ENCODE data around the gene MRPL12.

MRPL12 gene

GRCh38 chr17:81717766-81718089, 14.6 kb downstream of the MRPL12 start:
- peaks cover 14 to 15% of the 10 kb centered on the region in 2 experiments for H3K4me1 ChIP-seq (ENCODE audit: control insufficient read depth in 1 of 2, insufficient read depth in 2 of 2, low read length in 2 of 2)
- no peak overlapping the region for H3K4me2 ChIP-seq (ENCODE audit: low read length)
- no peak overlapping the region for H2AK5ac ChIP-seq (ENCODE audit: low read length)
- H4K12ac ChIP-seq (ENCODE audit: low read depth, low read length): no peak overlapping the region
- no peak overlapping the region for H2BK120ac ChIP-seq (ENCODE audit: insufficient read depth, low read length, poor library complexity)
- no peak overlapping the region for H4K8ac ChIP-seq (ENCODE audit: low read depth, low read length)
- peaks cover 13 to 21% of the 10 kb centered on the region in 2 experiments for H3K36me3 ChIP-seq (ENCODE audit: control insufficient read depth in 1 of 2, insufficient read depth in 2 of 2, low read length in 2 of 2)
- H2BK5ac ChIP-seq (ENCODE audit: low read depth, low read length, poor library complexity): no peak overlapping the region
- no peak overlapping the region for H4K91ac ChIP-seq (ENCODE audit: low read depth, low read length)
- no peak overlapping the region for H3K14ac ChIP-seq (ENCODE audit: low read length)
- H3K27me3 ChIP-seq (ENCODE audit: insufficient read depth, low read length): no peaks in the 10 kb centered on the region
- H3K79me1 ChIP-seq (ENCODE audit: low read length): no peaks in the 10 kb centered on the region
- H3K9ac ChIP-seq (ENCODE audit: low read length): no peak overlapping the region
- no peak overlapping the region for H2AFZ ChIP-seq (ENCODE audit: insufficient read depth, low read length, poor library complexity)
- no CpG with 5 or more reads among the region's 9 CpGs for WGBS (ENCODE audit: extremely low coverage, insufficient coverage, insufficient read length)
- H2BK12ac ChIP-seq (ENCODE audit: low read length): no peak overlapping the region
- peaks cover 2% of the 10 kb centered on the region for H3K79me2 ChIP-seq (ENCODE audit: control insufficient read depth, insufficient read depth, low read length, poor library complexity)
- no peaks in the 10 kb centered on the region for H3K9me3 ChIP-seq (ENCODE audit: insufficient read depth, low read depth, low read length)
- H3K4ac ChIP-seq (ENCODE audit: low read depth, low read length): no peak overlapping the region
- H3K27ac ChIP-seq (ENCODE audit: low read depth, low read length): no peak overlapping the region
- H3K23ac ChIP-seq (ENCODE audit: low read length): no peak overlapping the region
- H3K4me3 ChIP-seq (ENCODE audit: low read depth, low read length): no peak overlapping the region
- H3K18ac ChIP-seq (ENCODE audit: low read length): no peak overlapping the region
- DNase-seq: no peak

GRCh38 chr17:81719410-81720266, 16.5 kb downstream of the MRPL12 start:
- Histone ChIP-seq H4K91ac (ENCODE audit: low read depth, low read length) (no peak overlapping the region), H2BK120ac (ENCODE audit: insufficient read depth, low read length, poor library complexity) (no peak overlapping the region), H3K23ac (ENCODE audit: low read length) (no peak overlapping the region), H3K4ac (ENCODE audit: low read depth, low read length) (no peak overlapping the region), H2AK5ac (ENCODE audit: low read length) (no peak overlapping the region), H3K27ac (ENCODE audit: low read depth, low read length) (no peak overlapping the region), H3K4me1 (ENCODE audit: control insufficient read depth in 1 of 2, insufficient read depth in 2 of 2, low read length in 2 of 2) (peaks cover 4% of the 10 kb centered on the region in 2 experiments), H2AFZ (ENCODE audit: insufficient read depth, low read length, poor library complexity) (no peak overlapping the region), H3K9ac (ENCODE audit: low read length) (no peak overlapping the region), H3K14ac (ENCODE audit: low read length) (no peak overlapping the region), H3K18ac (ENCODE audit: low read length) (no peak overlapping the region), H2BK5ac (ENCODE audit: low read depth, low read length, poor library complexity) (no peak overlapping the region), H2BK12ac (ENCODE audit: low read length) (no peak overlapping the region), H4K12ac (ENCODE audit: low read depth, low read length) (no peak overlapping the region), H3K27me3 (ENCODE audit: insufficient read depth, low read length) (no peaks in the 10 kb centered on the region), H3K9me3 (ENCODE audit: insufficient read depth, low read depth, low read length) (no peaks in the 10 kb centered on the region), H3K79me2 (ENCODE audit: control insufficient read depth, insufficient read depth, low read length, poor library complexity) (no peaks in the 10 kb centered on the region), H3K4me2 (ENCODE audit: low read length) (no peak overlapping the region), H3K79me1 (ENCODE audit: low read length) (no peaks in the 10 kb centered on the region), H3K4me3 (ENCODE audit: low read depth, low read length) (no peak overlapping the region), H3K36me3 (ENCODE audit: control insufficient read depth in 1 of 2, insufficient read depth in 2 of 2, low read length in 2 of 2) (peaks cover 13 to 21% of the 10 kb centered on the region in 2 experiments), H4K8ac (ENCODE audit: low read depth, low read length) (no peak overlapping the region)
- DNase-seq: no peak
- no CpG with 5 or more reads among the region's 33 CpGs for WGBS (ENCODE audit: extremely low coverage, insufficient coverage, insufficient read length)

GRCh38 chr17:81720267-81721071, 17.3 kb downstream of the MRPL12 start:
- DNase-seq: no peak
- Histone ChIP-seq H3K9ac (ENCODE audit: low read length) (no peak overlapping the region), H3K79me2 (ENCODE audit: control insufficient read depth, insufficient read depth, low read length, poor library complexity) (no peaks in the 10 kb centered on the region), H4K12ac (ENCODE audit: low read depth, low read length) (no peak overlapping the region), H3K23ac (ENCODE audit: low read length) (no peak overlapping the region), H2AFZ (ENCODE audit: insufficient read depth, low read length, poor library complexity) (no peak overlapping the region), H3K4me3 (ENCODE audit: low read depth, low read length) (no peak overlapping the region), H3K14ac (ENCODE audit: low read length) (no peak overlapping the region), H3K4me1 (ENCODE audit: control insufficient read depth in 1 of 2, insufficient read depth in 2 of 2, low read length in 2 of 2) (peaks cover 4% of the 10 kb centered on the region in 2 experiments), H2BK5ac (ENCODE audit: low read depth, low read length, poor library complexity) (no peak overlapping the region), H4K91ac (ENCODE audit: low read depth, low read length) (no peak overlapping the region), H2AK5ac (ENCODE audit: low read length) (no peak overlapping the region), H3K27ac (ENCODE audit: low read depth, low read length) (no peak overlapping the region), H3K36me3 (ENCODE audit: control insufficient read depth in 1 of 2, insufficient read depth in 2 of 2, low read length in 2 of 2) (peaks cover 13 to 18% of the 10 kb centered on the region in 2 experiments), H3K4ac (ENCODE audit: low read depth, low read length) (no peak overlapping the region), H3K18ac (ENCODE audit: low read length) (no peak overlapping the region), H4K8ac (ENCODE audit: low read depth, low read length) (no peak overlapping the region), H3K79me1 (ENCODE audit: low read length) (no peaks in the 10 kb centered on the region), H3K4me2 (ENCODE audit: low read length) (no peak overlapping the region), H2BK12ac (ENCODE audit: low read length) (no peak overlapping the region), H3K9me3 (ENCODE audit: insufficient read depth, low read depth, low read length) (no peaks in the 10 kb centered on the region), H2BK120ac (ENCODE audit: insufficient read depth, low read length, poor library complexity) (no peak overlapping the region), H3K27me3 (ENCODE audit: insufficient read depth, low read length) (no peaks in the 10 kb centered on the region)
- WGBS (ENCODE audit: extremely low coverage, insufficient coverage, insufficient read length): no CpG with 5 or more reads among the region's 33 CpGs

- no peak overlapping the region for H4K12ac ChIP-seq (ENCODE audit: low read depth, low read length)
- no peak overlapping the region for H2BK5ac ChIP-seq (ENCODE audit: low read depth, low read length, poor library complexity)
- H3K9me3 ChIP-seq (ENCODE audit: insufficient read depth, low read depth, low read length): no peaks in the 10 kb centered on the region
- no peak overlapping the region for H3K4ac ChIP-seq (ENCODE audit: low read depth, low read length)
- H3K18ac ChIP-seq (ENCODE audit: low read length): no peak overlapping the region
- H2BK12ac ChIP-seq (ENCODE audit: low read length): no peak overlapping the region
- peaks cover 4% of the 10 kb centered on the region in 2 experiments for H3K4me1 ChIP-seq (ENCODE audit: control insufficient read depth in 1 of 2, insufficient read depth in 2 of 2, low read length in 2 of 2)
- no peak overlapping the region for H2BK120ac ChIP-seq (ENCODE audit: insufficient read depth, low read length, poor library complexity)
- no peak overlapping the region for H4K91ac ChIP-seq (ENCODE audit: low read depth, low read length)
- H3K36me3 ChIP-seq (ENCODE audit: control insufficient read depth in 1 of 2, insufficient read depth in 2 of 2, low read length in 2 of 2): peaks cover 7 to 9% of the 10 kb centered on the region in 2 experiments
- H3K79me1 ChIP-seq (ENCODE audit: low read length): no peaks in the 10 kb centered on the region
- no peak overlapping the region for H2AFZ ChIP-seq (ENCODE audit: insufficient read depth, low read length, poor library complexity)
- H3K27ac ChIP-seq (ENCODE audit: low read depth, low read length): no peak overlapping the region
- no peak for DNase-seq
- no peak overlapping the region for H4K8ac ChIP-seq (ENCODE audit: low read depth, low read length)
- H3K14ac ChIP-seq (ENCODE audit: low read length): no peak overlapping the region
- no peaks in the 10 kb centered on the region for H3K79me2 ChIP-seq (ENCODE audit: control insufficient read depth, insufficient read depth, low read length, poor library complexity)
- no peak overlapping the region for H3K4me3 ChIP-seq (ENCODE audit: low read depth, low read length)
- H3K23ac ChIP-seq (ENCODE audit: low read length): no peak overlapping the region
- H3K9ac ChIP-seq (ENCODE audit: low read length): no peak overlapping the region
- no CpG with 5 or more reads among the region's 10 CpGs for WGBS (ENCODE audit: extremely low coverage, insufficient coverage, insufficient read length)
- no peak overlapping the region for H2AK5ac ChIP-seq (ENCODE audit: low read length)
- no peak overlapping the region for H3K4me2 ChIP-seq (ENCODE audit: low read length)
- no peaks in the 10 kb centered on the region for H3K27me3 ChIP-seq (ENCODE audit: insufficient read depth, low read length)
These were observed 19.3 kb downstream of the MRPL12 start for GRCh38 chr17:81722184-81723120.

Data from trophoblast cell (in vitro differentiated cells and primary cell).